CD14-positive monocyte (primary cell): ENCODE results near the gene GRB7. TPM values are rescaled to one million over a fixed set of nuclear protein-coding genes. Genes with fewer than 3 reads are reported as not detected.

Experiments
- DNase-seq, 3 donors: peaks; one replicate each; pipeline ENCODE4 v3.0.0-alpha.2; 2011 to 2022
- H2AFZ ChIP-seq: 2 replicates; pipeline ENCODE4 v1.6.0; 2012; ENCODE audit warnings: mild to moderate bottlenecking, low read depth, low read length, inconsistent platforms; ENCODE audit not compliant: insufficient read depth, poor library complexity, severe bottlenecking
- H3K27ac ChIP-seq, 2 donors: 1 replicate in 1 of 2; 2 replicates in 1 of 2; pipeline ENCODE4 v1.5.1; 2012 to 2013; ENCODE audit warnings: low read length in 2 of 2, control low read depth in 1 of 2, inconsistent platforms in 1 of 2, low read depth in 1 of 2, mild to moderate bottlenecking in 1 of 2
- H3K27me3 ChIP-seq, 2 donors: one replicate each; pipeline versions ENCODE4 v1.6.0 to v1.6.1; 2011 to 2013; ENCODE audit warnings: low read length in 2 of 2; ENCODE audit not compliant: control insufficient read depth in 2 of 2, insufficient read depth in 2 of 2
- H3K36me3 ChIP-seq, 2 donors: replicated peaks in 1 of 2; 1 replicate in 1 of 2; 2 replicates in 1 of 2; pipeline versions ENCODE4 v1.5.1 to v1.6.1; 2012 to 2013; ENCODE audit warnings: low read length in 2 of 2, control low read depth in 1 of 2, inconsistent platforms in 1 of 2, mild to moderate bottlenecking in 1 of 2; ENCODE audit not compliant: insufficient read depth in 2 of 2, control insufficient read depth in 1 of 2
- H3K4me1 ChIP-seq, 2 donors: 1 replicate in 1 of 2; 2 replicates in 1 of 2; pipeline versions ENCODE4 v1.5.1 to v1.6.1; 2012 to 2013; ENCODE audit warnings: low read length in 2 of 2, control low read depth in 1 of 2, inconsistent platforms in 1 of 2, mild to moderate bottlenecking in 1 of 2, moderate library complexity in 1 of 2; ENCODE audit not compliant: insufficient read depth in 2 of 2, control insufficient read depth in 1 of 2
- H3K4me2 ChIP-seq: replicated peaks from 2 replicates; pipeline ENCODE3; 2012; ENCODE audit warnings: low read length, moderate library complexity, mild to moderate bottlenecking; ENCODE audit not compliant: poor library complexity, severe bottlenecking; ENCODE audit errors: extremely low read depth
- H3K4me3 ChIP-seq, 3 experiments: fragments of 200-600 bp in 1 of 3; sonication (generic) in 1 of 3; replicated peaks in 1 of 3; 1 replicate in 2 of 3; 2 replicates in 1 of 3; pipeline ENCODE4 v1.5.1; 2011 to 2013; ENCODE audit warnings: low read length in 3 of 3, mild to moderate bottlenecking in 3 of 3, control low read depth in 2 of 3, low read depth in 2 of 3, inconsistent platforms in 1 of 3, moderate library complexity in 1 of 3
- H3K79me2 ChIP-seq: 2 replicates; pipeline ENCODE4 v1.6.0; 2012; ENCODE audit warnings: mild to moderate bottlenecking, control low read depth, inconsistent platforms, low read length, moderate library complexity; ENCODE audit not compliant: insufficient read depth
- H3K9ac ChIP-seq: 2 replicates; pipeline ENCODE4 v1.6.0; 2017; ENCODE audit warnings: low read length, mild to moderate bottlenecking; ENCODE audit not compliant: insufficient read depth, poor library complexity, severe bottlenecking
- H3K9me3 ChIP-seq, 2 donors: replicated peaks in 1 of 2; 1 replicate in 1 of 2; 2 replicates in 1 of 2; pipeline versions ENCODE4 v1.5.1 to v1.6.1; 2012 to 2013; ENCODE audit warnings: low read length in 2 of 2, control low read depth in 1 of 2; ENCODE audit not compliant: control insufficient read depth in 1 of 2, insufficient read depth in 1 of 2
- H4K20me1 ChIP-seq: 2 replicates; pipeline ENCODE4 v1.6.0; 2012; ENCODE audit warnings: mild to moderate bottlenecking, low read length, control low read depth, moderate library complexity; ENCODE audit not compliant: insufficient read depth
- H3K27ac Mint-ChIP-seq, 7 donors: one replicate each; pipeline ENCODE4 v1.8.0; 2020; ENCODE audit warnings: mild to moderate bottlenecking in 7 of 7, mixed read lengths in 7 of 7, moderate library complexity in 6 of 7, inconsistent platforms in 2 of 7
- H3K27me3 Mint-ChIP-seq, 3 donors: one replicate each; pipeline ENCODE4 v1.8.0; 2021 to 2022; ENCODE audit warnings: low read depth in 3 of 3, mild to moderate bottlenecking in 3 of 3, mixed read lengths in 3 of 3, moderate library complexity in 3 of 3, inconsistent platforms in 1 of 3
- H3K36me3 Mint-ChIP-seq, 2 donors: one replicate each; pipeline ENCODE4 v1.8.0; 2020; ENCODE audit warnings: mixed read lengths in 2 of 2, inconsistent platforms in 1 of 2, mild to moderate bottlenecking in 1 of 2
- H3K4me1 Mint-ChIP-seq: one replicate; pipeline ENCODE4 v1.8.0; 2020; ENCODE audit warnings: mild to moderate bottlenecking, mixed read lengths
- H3K4me3 Mint-ChIP-seq, 2 donors: one replicate each; pipeline ENCODE4 v1.8.0; 2020; ENCODE audit warnings: mild to moderate bottlenecking in 2 of 2, mixed read lengths in 2 of 2, moderate library complexity in 1 of 2
- H3K9me3 Mint-ChIP-seq, 7 donors: one replicate each; pipeline ENCODE4 v1.8.0; 2020 to 2022; ENCODE audit warnings: mixed read lengths in 7 of 7, mild to moderate bottlenecking in 6 of 7, moderate library complexity in 6 of 7, inconsistent platforms in 2 of 7
- CTCF ChIP-seq: fragments of 200-600 bp; IDR thresholded peaks from one replicate; pipeline ENCODE4 v1.8.0; 2022; ENCODE audit warnings: antibody characterized with exemption, mild to moderate bottlenecking
- WGBS: methylation state at CpG from one replicate; pipeline ENCODE4 v1.1.5; 2013; ENCODE audit warnings: missing lambda C conversion rate; ENCODE audit not compliant: insufficient coverage; 5-methylcytosine and 5-hydroxymethylcytosine counted together
- intact Hi-C, 2 donors: fragments of 100-400 bp; cut with micrococcal nuclease; formaldehyde crosslinking; loops; one replicate each; pipeline versions ENCODE4 v1.15.0 to v1.15.1; 2023
- polyA plus RNA-seq, 3 donors: library from polyadenylated mRNA; depleted of rRNA in 1 of 3; unstranded in 2 of 3; stranded (reverse) in 1 of 3; fragments of 300-500 nt in 2 of 3; fragments of >200 nt in 1 of 3; fragmentation: Illumina TruSeq in 2 of 3; gene quantifications; 1 replicate in 2 of 3; 2 replicates in 1 of 3; pipeline ENCODE4 v1.2.3, GENCODE V29; 2012 to 2021

Gene GRB7
- polyA plus RNA-seq, 3 donors = not detected

- H3K4me1 Mint-ChIP-seq = peaks cover 39% of the 10 kb centered on the region
- WGBS = 0% methylated on average over 49 of the region's 55 CpGs
- H3K79me2 ChIP-seq = no peaks in the 10 kb centered on the region
Measured at GRCh38 chr17:39753514-39754160, 15.9 kb downstream of the GRB7 start.

More at GRCh38 chr17:39753514-39754160, 15.9 kb downstream of the GRB7 start:
- H3K4me2 ChIP-seq = peak overlapping the region; percentile 85
- peak overlapping the region; percentile 82 for H3K27ac ChIP-seq
- TF ChIP-seq CTCF = no peak
- no peaks in the 10 kb centered on the region for H4K20me1 ChIP-seq
- Mint-ChIP-seq H3K27me3 (peaks cover 10 to 22% (median 15%) of the 10 kb centered on the region in 3 donors), H3K27ac (peak overlapping the region; percentile 83 to 92 (median 88)), H3K4me3 (peak overlapping the region; percentile 71 to 85), H3K9me3 (peaks cover 0 to 2% (median 0%) of the 10 kb centered on the region in 7 donors), H3K36me3 (no peaks in the 10 kb centered on the region)
- peaks cover 38 to 41% of the 10 kb centered on the region in 2 donors for H3K4me1 ChIP-seq
- intact Hi-C loops = loop anchor here (2.0 to 10.0 kb wide), 6 partner anchors 116 to 226 kb away; partner anchors contain the start of gene STARD3 (in 1 of the 2)
- peak overlapping the region; percentile 92 for H3K9ac ChIP-seq
- H3K27me3 ChIP-seq = no peaks in the 10 kb centered on the region
- no peaks in the 10 kb centered on the region for H3K36me3 ChIP-seq
- H3K4me3 ChIP-seq = peak overlapping the region; percentile 38 to 72 (median 43)
- H2AFZ ChIP-seq = peak overlapping the region; percentile 95
- DNase-seq = peak; percentile 47 to 65 (median 53)
- no peaks in the 10 kb centered on the region for H3K9me3 ChIP-seq
